Activated T-helper 1 cell treated with Interleukin-2 at 50 U/mL for 16 hours (primary cell): ENCODE data around the gene NOL6.
A peak's percentile ranks its signal among the peaks of the same experiment; 100 is the strongest.
"Not testable (repeated sequence)": the region's sequence is repeated elsewhere in the genome, so short reads cannot be mapped to it uniquely, and the experiment has no call there.

ENCODE experiments used
- DNase-seq: peaks from one replicate; pipeline ENCODE4 v3.0.0-alpha.2; 2020; ENCODE audit warnings: low read depth

NOL6 gene

GRCh38 chr9:33434317-33435105, 39.2 kb downstream of the NOL6 start:
- no peak for DNase-seq

DNA sequence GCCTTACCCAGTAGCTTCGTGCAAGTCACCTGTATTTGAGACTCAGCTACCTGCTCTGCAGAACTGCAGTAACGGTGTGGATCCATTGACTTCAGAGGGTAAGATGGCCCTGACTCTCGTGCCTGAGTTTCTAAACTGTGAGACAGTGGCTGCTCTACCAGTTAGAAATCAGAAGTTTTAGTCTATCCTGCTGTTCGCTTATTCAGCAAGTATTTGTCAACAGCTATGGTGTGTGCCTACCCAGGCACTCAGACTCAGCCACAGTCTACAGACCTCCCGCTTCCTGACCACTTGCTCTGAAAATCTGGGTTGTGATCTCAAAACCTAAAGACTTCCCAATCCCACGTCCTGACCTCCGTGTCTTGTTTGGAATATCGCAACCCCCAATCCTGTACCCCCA, 39.9 kb downstream of the NOL6 start:
- DNase-seq = no peak

DNA sequence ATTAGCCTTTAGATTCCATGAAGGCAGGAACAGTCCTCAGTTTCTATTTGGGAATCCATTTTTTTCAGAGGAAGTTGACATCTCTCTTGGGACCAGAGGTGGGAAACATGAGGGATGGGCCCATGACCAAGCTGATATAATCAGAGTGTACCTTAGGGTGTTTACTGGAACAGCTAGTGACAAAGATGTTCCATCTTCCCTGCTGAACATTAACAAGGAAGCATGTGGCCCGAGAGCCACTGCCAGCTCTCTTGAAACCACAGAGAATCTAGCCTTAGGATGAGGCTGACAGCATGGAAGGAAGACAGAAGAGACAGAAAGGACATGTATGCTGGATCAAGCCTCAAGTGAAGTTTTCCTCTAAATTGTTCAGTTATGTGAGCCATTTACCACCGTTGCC, 42.3 kb downstream of the NOL6 start:
- DNase-seq = no peak

- DNase-seq = no peak
Observed at GRCh38 chr9:33430942-33431341, 42.8 kb downstream of the NOL6 start.

GRCh38 chr9:33429256-33429985, 44.3 kb downstream of the NOL6 start:
- no peak for DNase-seq

- no peak for DNase-seq
Observed at GRCh38 chr9:33426843-33427293, 46.9 kb downstream of the NOL6 start.

DNA sequence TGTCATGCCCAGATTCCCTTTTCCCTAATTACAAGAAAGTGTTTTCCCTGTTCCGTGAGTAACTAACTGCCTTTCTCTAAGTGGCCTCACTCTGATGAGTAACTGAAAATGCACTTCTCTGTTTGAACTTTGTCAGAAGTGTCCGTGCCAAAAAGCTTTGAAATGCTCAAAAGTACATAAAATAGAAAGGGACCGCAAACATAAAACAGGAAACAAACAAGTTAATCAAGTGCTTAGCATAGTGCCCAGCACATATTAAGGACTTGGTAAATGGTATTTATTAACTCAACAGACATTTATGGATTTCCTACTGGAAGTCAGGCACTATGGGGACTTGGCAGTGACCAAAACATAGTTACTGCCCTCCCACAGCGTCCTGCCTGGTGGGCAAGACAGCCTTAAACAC, 48.6 kb downstream of the NOL6 start:
- DNase-seq = no peak

DNA sequence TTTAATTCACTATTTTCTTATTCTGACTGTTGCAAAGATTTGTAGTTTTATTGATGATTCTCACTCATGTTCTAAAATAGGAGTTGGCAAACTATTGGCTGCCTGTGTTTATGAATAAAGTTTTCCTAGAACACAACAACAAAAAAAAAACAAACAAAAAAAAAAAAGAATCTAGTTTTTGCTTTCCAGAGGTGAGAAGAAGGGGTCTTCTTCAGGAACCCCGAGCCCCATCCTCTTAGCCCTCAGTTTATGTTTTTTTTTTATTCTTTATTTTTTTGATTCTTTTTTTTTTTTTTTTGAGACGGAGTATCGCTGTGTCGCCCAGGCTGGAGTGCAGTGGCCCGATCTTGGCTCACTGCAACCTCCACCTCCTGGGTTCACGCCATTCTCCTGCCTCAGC, 49.2 kb downstream of the NOL6 start:
- not testable (repeated sequence) for DNase-seq

DNA sequence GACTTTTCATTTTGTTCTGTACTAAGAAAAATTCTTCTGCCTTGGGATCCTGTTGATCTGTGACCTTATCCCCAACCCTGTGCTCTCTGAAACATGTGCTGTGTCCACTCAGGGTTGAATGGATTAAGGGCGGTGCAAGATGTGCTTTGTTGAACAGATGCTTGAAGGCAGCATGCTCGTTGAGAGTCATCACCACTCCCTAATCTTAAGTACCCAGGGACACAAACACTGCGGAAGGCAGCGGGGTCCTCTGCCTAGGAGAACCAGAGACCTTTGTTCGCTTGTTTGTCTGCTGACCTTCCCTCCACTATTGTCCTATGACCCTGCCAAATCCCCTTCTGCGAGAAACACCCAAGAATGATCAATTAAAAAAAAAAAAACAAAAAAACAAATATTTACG, 49.7 kb downstream of the NOL6 start:
- DNase-seq = not testable (repeated sequence)

DNA sequence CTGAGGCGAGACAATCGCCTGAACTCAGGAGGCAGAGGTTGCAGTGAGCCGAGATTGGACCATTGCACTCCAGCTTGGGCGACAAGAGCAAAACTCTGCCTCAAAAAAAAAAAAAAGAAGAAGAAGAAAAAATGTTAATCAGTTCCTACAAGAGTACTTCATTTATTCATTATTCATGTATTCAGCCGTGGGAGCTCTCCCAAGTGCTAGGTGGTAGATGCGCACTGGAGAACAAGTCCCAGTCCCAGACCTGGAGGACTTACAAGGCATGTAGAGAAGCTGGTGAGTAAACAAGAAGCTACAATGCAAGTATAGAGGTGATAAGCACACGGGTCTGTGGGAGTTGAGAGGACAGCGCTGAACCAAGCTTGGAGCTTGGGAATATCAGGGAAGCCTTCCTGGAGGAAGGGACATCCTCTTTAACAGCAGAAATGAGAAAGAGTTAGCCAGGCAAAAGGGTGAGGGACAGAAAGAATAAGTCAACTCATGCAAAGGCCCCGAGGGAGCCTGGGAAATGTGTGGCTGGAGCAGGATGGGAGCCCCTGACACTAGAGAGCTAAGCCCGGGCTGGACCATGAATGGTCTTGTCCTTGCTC, 53.9 kb downstream of the NOL6 start:
- no peak for DNase-seq

- no peak for DNase-seq
Observed at GRCh38 chr9:33418090-33418489, 55.6 kb downstream of the NOL6 start.

DNA sequence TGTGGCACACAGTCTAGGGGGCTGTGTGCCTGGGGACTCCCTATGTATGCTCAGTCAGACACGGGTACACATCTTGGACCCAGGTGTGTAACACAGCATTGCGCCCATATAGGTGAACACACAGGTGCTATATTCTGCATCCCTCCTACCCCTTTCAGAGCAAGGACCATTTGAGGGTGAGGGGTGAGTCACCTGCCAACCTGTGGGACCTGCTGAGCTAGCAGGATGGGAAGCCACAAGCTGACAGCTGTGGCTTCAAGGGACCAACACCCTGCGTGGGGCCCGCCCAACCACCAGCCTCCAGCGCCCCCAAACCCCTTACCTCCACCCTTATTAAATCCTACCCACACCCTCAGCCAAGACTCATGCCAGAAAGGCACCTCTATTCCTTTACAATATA, 56.7 kb downstream of the NOL6 start:
- peak; percentile 50 for DNase-seq

DNA sequence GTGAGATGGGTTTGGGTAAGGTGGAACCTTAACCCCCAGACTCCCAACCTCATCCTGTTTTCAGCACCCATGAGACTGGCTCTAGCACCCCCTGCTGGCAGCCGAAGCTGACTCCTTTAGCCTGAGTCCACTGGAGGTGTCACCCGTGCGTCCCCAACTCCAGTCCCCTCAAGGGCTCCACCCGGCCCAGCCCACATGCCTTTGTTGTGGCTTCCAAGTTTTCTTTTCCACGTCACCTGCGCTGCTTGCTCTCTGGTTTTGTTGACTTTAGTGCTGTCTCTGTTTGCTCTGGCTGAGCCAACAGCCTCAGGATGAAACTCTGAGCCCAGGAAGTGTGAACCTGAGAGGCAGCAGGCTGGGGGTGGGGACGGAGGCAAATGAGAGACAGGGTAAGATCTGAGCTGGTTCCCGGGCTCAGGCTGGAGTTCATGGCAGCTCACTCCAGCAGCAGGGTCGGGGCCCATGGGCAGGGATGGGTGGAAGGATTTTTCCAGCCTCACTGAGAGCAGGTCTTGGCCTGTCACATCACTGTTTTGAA, 58.2 kb downstream of the NOL6 start:
- peak; percentile 91 for DNase-seq

- DNase-seq = no peak
Observed at GRCh38 chr9:33414889-33415500, 58.7 kb downstream of the NOL6 start.

- DNase-seq = no peak
Observed at GRCh38 chr9:33414268-33414667, 59.5 kb downstream of the NOL6 start.
